Natural killer cell (primary cell): ENCODE results near the gene SV2C. TPM values are rescaled to one million over a fixed set of nuclear protein-coding genes. Genes with fewer than 3 reads are reported as not detected.

Source experiments
- ATAC-seq, 3 donors: fragments of 150-1000 bp in 2 of 3; fragments of 200-7000 bp in 1 of 3; cut with Tn5 transposase; 1 replicate in 1 of 3; 2 replicates in 2 of 3; pipeline ENCODE4 v1.10.0; 2021; ENCODE audit warnings: mild to moderate bottlenecking in 2 of 3, moderate library complexity in 2 of 3
- DNase-seq, 2 donors: peaks; one replicate each; pipeline versions ENCODE4 v3.0.0 to v3.0.0-alpha.2; 2013 to 2021; ENCODE audit warnings: mixed read lengths in 1 of 2
- H3K27ac ChIP-seq: one replicate; pipeline ENCODE4 v1.5.1; 2013; ENCODE audit warnings: mild to moderate bottlenecking, low read length
- H3K27me3 ChIP-seq: one replicate; pipeline ENCODE4 v1.6.1; 2013; ENCODE audit warnings: low read length; ENCODE audit not compliant: control insufficient read depth, insufficient read depth
- H3K36me3 ChIP-seq: one replicate; pipeline ENCODE4 v1.6.1; 2013; ENCODE audit warnings: low read length; ENCODE audit not compliant: control insufficient read depth, insufficient read depth
- H3K4me1 ChIP-seq: one replicate; pipeline ENCODE4 v1.6.1; 2013; ENCODE audit warnings: low read length; ENCODE audit not compliant: control insufficient read depth, insufficient read depth
- H3K4me3 ChIP-seq: one replicate; pipeline ENCODE4 v1.5.1; 2013; ENCODE audit warnings: low read length
- H3K9me3 ChIP-seq: one replicate; pipeline ENCODE4 v1.6.1; 2013; ENCODE audit warnings: low read length; ENCODE audit not compliant: control insufficient read depth, insufficient read depth
- H3K27ac Mint-ChIP-seq, 2 donors: one replicate each; pipeline ENCODE4 v1.8.0; 2022; ENCODE audit warnings: mild to moderate bottlenecking in 2 of 2, mixed read lengths in 2 of 2, moderate library complexity in 1 of 2
- H3K27me3 Mint-ChIP-seq, 2 donors: one replicate each; pipeline ENCODE4 v1.8.0; 2022; ENCODE audit warnings: low read depth in 2 of 2, mixed read lengths in 2 of 2
- H3K36me3 Mint-ChIP-seq: one replicate; pipeline ENCODE4 v1.8.0; 2022; ENCODE audit warnings: mixed read lengths
- H3K4me1 Mint-ChIP-seq, 2 donors: one replicate each; pipeline ENCODE4 v1.8.0; 2022; ENCODE audit warnings: mixed read lengths in 2 of 2
- H3K4me3 Mint-ChIP-seq: one replicate; pipeline ENCODE4 v1.8.0; 2022; ENCODE audit warnings: mild to moderate bottlenecking, moderate library complexity, mixed read lengths
- H3K9me3 Mint-ChIP-seq, 2 donors: one replicate each; pipeline ENCODE4 v1.8.0; 2022; ENCODE audit warnings: mixed read lengths in 2 of 2
- WGBS: methylation state at CpG from one replicate; pipeline ENCODE4 v1.1.7; 2013; ENCODE audit warnings: missing lambda C conversion rate; ENCODE audit not compliant: insufficient coverage; 5-methylcytosine and 5-hydroxymethylcytosine counted together
- intact Hi-C: fragments of 100-400 bp; cut with micrococcal nuclease; formaldehyde crosslinking; loops from one replicate; pipeline ENCODE4 v1.14.2; 2022
- total RNA-seq, 4 donors: library from RNA; stranded (reverse); fragments of 120-200 nt in 1 of 4; gene quantifications; one replicate each; pipeline versions ENCODE4 v1.2.3 to v1.2.4, GENCODE V29; 2013 to 2022
- TF ChIP-seq, protein P1 (sequence below): fragments of 200-600 bp; IDR thresholded peaks from one replicate; pipeline ENCODE4 v1.8.0; 2022; ENCODE audit warnings: antibody characterized with exemption

Gene SV2C
- total RNA-seq, 3 donors from 2014 or later (not counting 1 experiment from before 2014, with no cell fraction given) = not detected

DNA sequence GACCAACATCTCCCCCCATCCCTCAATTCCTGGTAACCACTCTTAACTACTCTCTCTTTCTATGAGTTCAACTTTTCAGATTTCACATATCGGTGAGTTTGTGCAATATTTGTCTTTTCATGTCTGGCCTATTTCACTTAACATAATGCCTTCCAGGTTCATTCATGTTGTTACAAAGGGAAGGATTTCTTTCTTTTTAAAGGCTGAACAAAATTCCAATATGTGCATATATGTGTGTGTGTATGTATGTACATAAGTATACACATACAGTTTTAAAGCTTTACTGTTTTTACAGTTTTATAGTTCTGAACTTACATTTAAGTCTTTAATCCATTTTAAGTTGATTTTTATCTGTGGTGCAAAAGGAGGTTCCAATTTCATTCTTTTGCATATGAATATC is 130.7 kb downstream of the SV2C start:
- Histone ChIP-seq H3K4me1 (no peaks in the 10 kb centered on the region), H3K27me3 (no peaks in the 10 kb centered on the region), H3K9me3 (peaks cover 8% of the 10 kb centered on the region), H3K4me3 (no peak overlapping the region), H3K27ac (no peak overlapping the region), H3K36me3 (no peaks in the 10 kb centered on the region)
- H3K36me3 Mint-ChIP-seq = no peaks in the 10 kb centered on the region
- TF ChIP-seq, protein P1, sequence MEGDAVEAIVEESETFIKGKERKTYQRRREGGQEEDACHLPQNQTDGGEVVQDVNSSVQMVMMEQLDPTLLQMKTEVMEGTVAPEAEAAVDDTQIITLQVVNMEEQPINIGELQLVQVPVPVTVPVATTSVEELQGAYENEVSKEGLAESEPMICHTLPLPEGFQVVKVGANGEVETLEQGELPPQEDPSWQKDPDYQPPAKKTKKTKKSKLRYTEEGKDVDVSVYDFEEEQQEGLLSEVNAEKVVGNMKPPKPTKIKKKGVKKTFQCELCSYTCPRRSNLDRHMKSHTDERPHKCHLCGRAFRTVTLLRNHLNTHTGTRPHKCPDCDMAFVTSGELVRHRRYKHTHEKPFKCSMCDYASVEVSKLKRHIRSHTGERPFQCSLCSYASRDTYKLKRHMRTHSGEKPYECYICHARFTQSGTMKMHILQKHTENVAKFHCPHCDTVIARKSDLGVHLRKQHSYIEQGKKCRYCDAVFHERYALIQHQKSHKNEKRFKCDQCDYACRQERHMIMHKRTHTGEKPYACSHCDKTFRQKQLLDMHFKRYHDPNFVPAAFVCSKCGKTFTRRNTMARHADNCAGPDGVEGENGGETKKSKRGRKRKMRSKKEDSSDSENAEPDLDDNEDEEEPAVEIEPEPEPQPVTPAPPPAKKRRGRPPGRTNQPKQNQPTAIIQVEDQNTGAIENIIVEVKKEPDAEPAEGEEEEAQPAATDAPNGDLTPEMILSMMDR = no peak
- no peak for DNase-seq
- intact Hi-C loops = no loop called here
- H3K9me3 Mint-ChIP-seq = no peaks in the 10 kb centered on the region
- no peak overlapping the region for H3K4me3 Mint-ChIP-seq
- no peak overlapping the region for H3K27ac Mint-ChIP-seq
- no peak for ATAC-seq
- peaks cover 5 to 9% of the 10 kb centered on the region in 2 donors for H3K27me3 Mint-ChIP-seq
- no peaks in the 10 kb centered on the region for H3K4me1 Mint-ChIP-seq
- WGBS = 100% methylated on average over 1 of the region's 1 CpG

DNA sequence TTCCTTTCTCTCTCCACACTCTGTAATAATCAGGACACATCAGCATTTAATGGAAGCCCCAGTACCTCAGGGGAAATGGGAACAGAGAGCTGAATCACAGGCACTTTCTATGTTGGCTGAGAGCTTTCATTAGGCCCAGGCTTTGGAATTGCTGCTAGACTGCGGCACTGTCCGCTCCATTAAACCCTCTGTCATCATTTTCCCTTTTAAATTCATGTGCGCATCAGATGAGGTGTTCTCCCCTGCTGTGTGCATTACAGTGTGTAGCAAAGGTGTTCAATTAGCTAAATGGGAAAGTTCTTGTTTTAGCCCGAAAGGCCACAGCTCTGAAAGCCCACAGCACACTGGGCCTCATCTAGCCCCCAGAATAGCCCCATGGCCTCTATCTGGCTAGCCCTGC is 133.6 kb downstream of the SV2C start:
- no peaks in the 10 kb centered on the region for H3K4me1 Mint-ChIP-seq
- ATAC-seq = no peak
- intact Hi-C loops = no loop called here
- Histone ChIP-seq H3K9me3 (no peaks in the 10 kb centered on the region), H3K27me3 (no peaks in the 10 kb centered on the region), H3K4me1 (no peaks in the 10 kb centered on the region), H3K27ac (no peak overlapping the region), H3K4me3 (no peak overlapping the region), H3K36me3 (no peaks in the 10 kb centered on the region)
- 94% methylated on average over 4 of the region's 4 CpGs for WGBS
- no peak for DNase-seq
- H3K36me3 Mint-ChIP-seq = no peaks in the 10 kb centered on the region
- H3K4me3 Mint-ChIP-seq = no peak overlapping the region
- H3K27me3 Mint-ChIP-seq = peaks cover 5 to 9% of the 10 kb centered on the region in 2 donors
- TF ChIP-seq, protein P1 = no peak
- no peaks in the 10 kb centered on the region for H3K9me3 Mint-ChIP-seq
- H3K27ac Mint-ChIP-seq = no peak overlapping the region

GRCh38 chr5:76219636-76220035 is 136.5 kb downstream of the SV2C start:
- TF ChIP-seq, protein P1 = no peak
- ATAC-seq (no peak), DNase-seq (no peak)
- H3K27me3 ChIP-seq = no peaks in the 10 kb centered on the region
- no peak overlapping the region for H3K27ac ChIP-seq
- H3K9me3 Mint-ChIP-seq = no peaks in the 10 kb centered on the region
- no peak overlapping the region for H3K4me3 ChIP-seq
- H3K4me3 Mint-ChIP-seq = no peak overlapping the region
- H3K36me3 Mint-ChIP-seq = no peaks in the 10 kb centered on the region
- H3K9me3 ChIP-seq = no peaks in the 10 kb centered on the region
- H3K36me3 ChIP-seq = no peaks in the 10 kb centered on the region
- H3K27me3 Mint-ChIP-seq = peaks cover 0 to 3% of the 10 kb centered on the region in 2 donors
- H3K4me1 ChIP-seq = no peaks in the 10 kb centered on the region
- no peaks in the 10 kb centered on the region for H3K4me1 Mint-ChIP-seq
- 94% methylated on average over 4 of the region's 4 CpGs for WGBS
- H3K27ac Mint-ChIP-seq = no peak overlapping the region
- intact Hi-C loops = no loop called here

DNA sequence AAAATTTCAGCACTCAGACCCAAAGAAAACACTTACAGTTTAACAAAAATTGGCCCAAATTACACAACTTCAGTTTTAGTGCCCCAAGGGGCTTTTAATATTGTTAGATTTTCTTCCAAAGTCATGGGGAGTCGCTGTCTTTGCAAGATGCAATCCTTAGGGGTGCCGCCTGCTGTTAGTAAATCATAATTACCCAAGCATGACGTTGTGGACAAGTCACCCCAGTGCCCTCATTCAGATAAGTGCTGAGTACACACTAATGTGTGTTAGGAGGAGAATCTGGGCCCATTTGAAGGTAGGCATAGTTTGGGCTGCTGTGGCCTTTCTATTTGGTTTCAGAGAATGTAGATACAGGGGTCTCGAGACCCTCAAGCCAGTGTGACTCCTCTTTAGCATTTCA is 138.1 kb downstream of the SV2C start:
- no peaks in the 10 kb centered on the region for H3K36me3 Mint-ChIP-seq
- H3K4me3 Mint-ChIP-seq = no peak overlapping the region
- 83% methylated on average over 4 of the region's 4 CpGs for whole genome bisulfite sequencing
- H3K4me3 ChIP-seq = no peak overlapping the region
- no peak for ATAC-seq
- intact Hi-C loops = no loop called here
- no peaks in the 10 kb centered on the region for H3K36me3 ChIP-seq
- no peak overlapping the region for H3K27ac Mint-ChIP-seq
- peaks cover 2% of the 10 kb centered on the region for H3K4me1 ChIP-seq
- no peaks in the 10 kb centered on the region for H3K9me3 ChIP-seq
- no peaks in the 10 kb centered on the region for H3K4me1 Mint-ChIP-seq
- TF ChIP-seq, protein P1 = no peak
- no peak for DNase-seq
- no peaks in the 10 kb centered on the region for H3K27me3 Mint-ChIP-seq
- H3K27me3 ChIP-seq = no peaks in the 10 kb centered on the region
- H3K27ac ChIP-seq = no peak overlapping the region
- H3K9me3 Mint-ChIP-seq = no peaks in the 10 kb centered on the region
